Right renal cortex interstitium (tissue), 3 donors: ENCODE data around the gene NFS1. TPM values are rescaled to one million over a fixed set of nuclear protein-coding genes. Genes with fewer than 3 reads are reported as not detected.

Experiments used
- DNase-seq, 3 donors: peaks; one replicate each; pipeline ENCODE4 v3.0.0-alpha.2; 2013; ENCODE audit warnings: low read depth in 3 of 3, low spot score in 2 of 3
- polyA plus RNA-seq, 3 donors: library from polyadenylated mRNA; unstranded; fragments of 120-200 nt; gene quantifications; one replicate each; pipeline ENCODE4 v1.2.1, GENCODE V29; 2013; ENCODE audit not compliant: insufficient read length in 3 of 3

The NFS1 gene
- polyA plus RNA-seq, 3 donors, result 32.1 to 34.3 (median 33.1) TPM

- DNase-seq, result no peak
Observed at GRCh38 chr20:35680452-35681183, 18.5 kb downstream of the NFS1 start.

- no peak for DNase-seq
Observed at GRCh38 chr20:35674921-35675320, 24.2 kb downstream of the NFS1 start.

GRCh38 chr20:35673884-35674283 is 25.3 kb downstream of the NFS1 start:
- no peak for DNase-seq

GRCh38 chr20:35669681-35670080 is 29.5 kb downstream of the NFS1 start:
- DNase-seq, result no peak

- no peak for DNase-seq
Observed at GRCh38 chr20:35669221-35669620, 29.9 kb downstream of the NFS1 start.

- no peak for DNase-seq
Observed at GRCh38 chr20:35665949-35666288, 33.2 kb downstream of the NFS1 start.

- peak; percentile 86 to 92 (median 91) for DNase-seq
Observed at GRCh38 chr20:35664466-35665206, 34.5 kb downstream of the NFS1 start, which contains the start of the genes CPNE1 and RBM12. Gene CPNE1 (minus strand): TSS chr20:35664900. CDS start chr20:35632923, 31,977 bp downstream. Gene RBM12 (minus strand): TSS chr20:35664900. CDS start chr20:35655322, 9,578 bp downstream.

GRCh38 chr20:35663516-35664465 is 35.4 kb downstream of the NFS1 start:
- DNase-seq, result peak; percentile 58 to 67 (median 59)

GRCh38 chr20:35662551-35662950 is 36.6 kb downstream of the NFS1 start:
- no peak for DNase-seq

GRCh38 chr20:35661908-35662307 is 37.2 kb downstream of the NFS1 start:
- DNase-seq, result no peak

- no peak for DNase-seq
Observed at GRCh38 chr20:35661053-35661452, 38.1 kb downstream of the NFS1 start.

- DNase-seq, result no peak
Observed at GRCh38 chr20:35660122-35660937, 38.8 kb downstream of the NFS1 start.

- DNase-seq, result no peak
Observed at GRCh38 chr20:35657271-35657670, 41.9 kb downstream of the NFS1 start.

GRCh38 chr20:35654415-35654814 is 44.7 kb downstream of the NFS1 start:
- no peak for DNase-seq

GRCh38 chr20:35653893-35654292 is 45.3 kb downstream of the NFS1 start:
- no peak for DNase-seq

- no peak for DNase-seq
Observed at GRCh38 chr20:35653430-35653734, 45.8 kb downstream of the NFS1 start.

GRCh38 chr20:35652641-35653429 is 46.3 kb downstream of the NFS1 start:
- no peak for DNase-seq

- no peak for DNase-seq
Observed at GRCh38 chr20:35651958-35652357, 47.2 kb downstream of the NFS1 start.

- DNase-seq, result no peak
Observed at GRCh38 chr20:35650632-35651031, 48.5 kb downstream of the NFS1 start.
